Liver (tissue), 9 donors: ENCODE measurements around the gene ADH7. TPM values are rescaled to one million over a fixed set of nuclear protein-coding genes. Genes with fewer than 3 reads are reported as not detected.
A peak's percentile ranks its signal among the peaks of the same experiment; 100 is the strongest.

Source experiments
- DNase-seq: peaks from one replicate; pipeline ENCODE4 v3.0.0-alpha.2; 2017; ENCODE audit warnings: low spot score
- H3K27ac ChIP-seq, 2 donors: one replicate each; pipeline ENCODE4 v1.7.0; 2013; ENCODE audit warnings: inconsistent platforms in 2 of 2, low read length in 2 of 2, control low read depth in 1 of 2, low read depth in 1 of 2, mild to moderate bottlenecking in 1 of 2
- H3K27me3 ChIP-seq, 4 donors: one replicate each; pipeline versions ENCODE4 v1.6.1 to v1.7.0; 2013; ENCODE audit warnings: low read length in 3 of 4, inconsistent platforms in 1 of 4, mild to moderate bottlenecking in 1 of 4, moderate library complexity in 1 of 4; ENCODE audit not compliant: control insufficient read depth in 4 of 4, insufficient read depth in 4 of 4
- H3K36me3 ChIP-seq, 4 donors: one replicate each; pipeline versions ENCODE4 v1.6.1 to v1.7.0; 2013; ENCODE audit warnings: low read length in 3 of 4, mild to moderate bottlenecking in 3 of 4, low read depth in 1 of 4, moderate library complexity in 1 of 4; ENCODE audit not compliant: control insufficient read depth in 4 of 4, insufficient read depth in 3 of 4
- H3K4me1 ChIP-seq, 4 donors: one replicate each; pipeline versions ENCODE4 v1.6.1 to v1.7.0; 2013; ENCODE audit warnings: low read length in 3 of 4, mild to moderate bottlenecking in 3 of 4, moderate library complexity in 1 of 4; ENCODE audit not compliant: control insufficient read depth in 4 of 4, insufficient read depth in 4 of 4
- H3K4me3 ChIP-seq, 3 donors: one replicate each; pipeline versions ENCODE4 v1.6.1 to v1.7.0; 2013; ENCODE audit warnings: low read length in 3 of 3, control low read depth in 1 of 3, low read depth in 1 of 3, mild to moderate bottlenecking in 1 of 3
- H3K9ac ChIP-seq, 2 donors: one replicate each; pipeline ENCODE4 v1.7.0; 2013; ENCODE audit warnings: low read length in 2 of 2, mild to moderate bottlenecking in 2 of 2, moderate library complexity in 2 of 2, control low read depth in 1 of 2, low read depth in 1 of 2
- H3K9me3 ChIP-seq, 4 donors: one replicate each; pipeline versions ENCODE4 v1.6.1 to v1.7.0; 2013; ENCODE audit warnings: low read length in 3 of 4; ENCODE audit not compliant: control insufficient read depth in 4 of 4
- CTCF ChIP-seq: fragments of 150-350 bp; IDR thresholded peaks from 2 replicates; pipeline ENCODE4 v1.5.1; 2017; ENCODE audit warnings: improper control_type of control experiment, low read depth, low read length; ENCODE audit not compliant: missing input control
- EGR1 ChIP-seq, 2 donors: IDR thresholded peaks; 2 replicates each; pipeline ENCODE4 v1.6.1; 2016 to 2018; ENCODE audit warnings: antibody characterized with exemption in 2 of 2, low read depth in 2 of 2
- FOXA1 ChIP-seq: IDR thresholded peaks from 2 replicates; pipeline ENCODE4 v1.6.1; 2016; ENCODE audit warnings: antibody characterized with exemption
- FOXA2 ChIP-seq: IDR thresholded peaks from 2 replicates; pipeline ENCODE4 v1.6.1; 2016; ENCODE audit warnings: antibody characterized with exemption
- HNF4A ChIP-seq, 2 donors: conservative IDR thresholded peaks; 2 replicates each; pipeline ENCODE4 v1.6.1; 2016; ENCODE audit warnings: antibody characterized with exemption in 2 of 2, mild to moderate bottlenecking in 2 of 2
- JUND ChIP-seq, 2 donors: IDR thresholded peaks; 2 replicates each; pipeline ENCODE4 v1.6.1; 2016; ENCODE audit warnings: antibody characterized with exemption in 2 of 2
- MAX ChIP-seq: IDR thresholded peaks from 2 replicates; pipeline ENCODE4 v1.6.1; 2016; ENCODE audit warnings: antibody characterized with exemption
- NR2F2 ChIP-seq: IDR thresholded peaks from 2 replicates; pipeline ENCODE4 v1.6.1; 2016; ENCODE audit warnings: antibody characterized with exemption
- RXRA ChIP-seq, 2 donors: IDR thresholded peaks; 2 replicates each; pipeline ENCODE4 v1.6.1; 2017 to 2018; ENCODE audit warnings: antibody characterized with exemption in 2 of 2, mild to moderate bottlenecking in 1 of 2
- SP1 ChIP-seq: IDR thresholded peaks from 2 replicates; pipeline ENCODE4 v1.6.1; 2018; ENCODE audit warnings: antibody characterized with exemption, mild to moderate bottlenecking
- TAF1 ChIP-seq: conservative IDR thresholded peaks from 2 replicates; pipeline ENCODE4 v1.6.1; 2016; ENCODE audit warnings: antibody characterized with exemption, mild to moderate bottlenecking
- YY1 ChIP-seq: IDR thresholded peaks from 2 replicates; pipeline ENCODE4 v1.6.1; 2016; ENCODE audit warnings: antibody characterized with exemption, mild to moderate bottlenecking
- WGBS: extraction: QIAGEN DNeasy Blood & Tissue Kit; methylation state at CpG from one replicate; pipeline ENCODE4 v1.1.7; 2013; 5-methylcytosine and 5-hydroxymethylcytosine counted together
- polyA plus RNA-seq, 2 donors: library from polyadenylated mRNA; stranded (reverse) in 1 of 2; unstranded in 1 of 2; fragments of 200-250 nt in 1 of 2; fragments of >200 nt in 1 of 2; fragmentation: Nextera tagmentation in 1 of 2; extraction: Ambion mirVana in 1 of 2; gene quantifications; one replicate each; pipeline versions ENCODE4 v1.2.1 to v1.2.3, GENCODE V29; 2013 to 2015
- total RNA-seq, 2 donors: library from RNA; depleted of rRNA; stranded (reverse); fragments of >200 nt; gene quantifications; one replicate each; pipeline ENCODE4 v1.2.3, GENCODE V29; 2014
- TF ChIP-seq, protein P1 (sequence below): IDR thresholded peaks from 2 replicates; pipeline ENCODE4 v1.6.1; 2016; ENCODE audit warnings: antibody characterized with exemption, mild to moderate bottlenecking
- donor health status: healthy.
- donor health status: healthy.
- donor health status: healthy.
- donor health status: healthy.
- donor health status: healthy.

Gene ADH7
- total and polyA plus RNA-seq, 4 donors = under 0.01 TPM; not detected in 3

GRCh38 chr4:99437723-99438404, 2.7 kb upstream of the ADH7 start:
- Histone ChIP-seq H3K4me3 (no peak overlapping the region), H3K27ac (no peak overlapping the region), H3K36me3 (no peaks in the 10 kb centered on the region), H3K27me3 (no peaks in the 10 kb centered on the region), H3K4me1 (peaks cover 0 to 5% (median 0%) of the 10 kb centered on the region in 4 donors), H3K9me3 (no peaks in the 10 kb centered on the region), H3K9ac (no peak overlapping the region)
- no peak for TF ChIP-seq SP1
- 93% methylated on average over 5 of the region's 5 CpGs for WGBS
- no peak for DNase-seq

- Histone ChIP-seq H3K9ac (no peak overlapping the region), H3K27ac (no peak overlapping the region), H3K36me3 (no peaks in the 10 kb centered on the region), H3K9me3 (no peaks in the 10 kb centered on the region), H3K4me1 (peaks cover 0 to 5% (median 0%) of the 10 kb centered on the region in 4 donors), H3K4me3 (no peak overlapping the region), H3K27me3 (no peaks in the 10 kb centered on the region)
- TF ChIP-seq TAF1 = no peak
- TF ChIP-seq FOXA2 = no peak
- peak; percentile 4 to 13 for TF ChIP-seq RXRA (IDR thresholded peaks at IDR 0.05)
- no peak for TF ChIP-seq CTCF
- no peak for TF ChIP-seq NR2F2
- 89% methylated on average over 3 of the region's 3 CpGs for WGBS
- DNase-seq = no peak
Measured at GRCh38 chr4:99436976-99437722, 2.0 kb upstream of the ADH7 start.

DNA sequence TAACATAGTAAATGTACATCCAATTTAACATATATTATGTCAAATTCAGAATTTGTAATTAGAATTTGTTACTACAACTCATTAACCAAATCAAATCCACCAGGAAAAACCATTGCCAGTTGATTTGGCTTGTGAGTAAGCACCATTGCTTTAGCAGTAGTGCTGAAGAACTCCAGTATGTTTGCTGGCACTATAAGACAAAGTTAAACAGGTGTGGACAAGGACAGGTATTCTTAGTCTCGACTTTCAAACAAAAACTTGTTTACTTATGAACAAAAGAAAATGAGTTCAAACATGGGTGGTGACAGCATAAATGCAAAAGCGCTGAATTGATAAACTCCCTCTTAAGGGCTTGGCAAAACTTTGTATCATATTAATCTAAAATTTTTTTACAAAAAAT, 1.3 kb upstream of the ADH7 start:
- no peak overlapping the region for H3K27ac ChIP-seq
- no peak for DNase-seq
- H3K4me1 ChIP-seq = peaks cover 0 to 5% (median 0%) of the 10 kb centered on the region in 4 donors
- H3K4me3 ChIP-seq = no peak overlapping the region
- no peaks in the 10 kb centered on the region for H3K27me3 ChIP-seq
- 54% methylated on average over 2 of the region's 2 CpGs for WGBS
- TF ChIP-seq YY1 (peak; percentile 4), FOXA2 (no peak)
- no peak overlapping the region for H3K9ac ChIP-seq
- no peaks in the 10 kb centered on the region for H3K36me3 ChIP-seq
- H3K9me3 ChIP-seq = no peaks in the 10 kb centered on the region

DNA sequence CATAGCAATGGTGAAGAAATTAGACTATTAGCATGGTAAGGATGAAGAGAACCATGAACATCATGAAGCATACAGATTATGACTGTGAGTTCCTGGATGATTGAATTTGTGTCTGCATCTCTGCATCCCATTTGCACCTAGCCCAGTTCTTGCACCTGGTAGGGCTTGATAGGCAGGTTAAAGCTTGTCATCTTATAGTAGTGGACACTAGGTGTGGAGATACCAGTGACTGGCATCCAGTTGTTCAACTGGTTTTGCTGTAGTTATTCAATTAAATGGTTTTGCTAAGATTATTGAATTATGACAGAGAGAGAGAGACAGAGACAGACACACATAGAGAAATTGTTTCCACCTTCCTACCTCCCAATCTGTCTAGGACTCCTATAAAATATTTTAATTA, 5.0 kb downstream of the ADH7 start:
- peaks cover 0 to 6% (median 0%) of the 10 kb centered on the region in 4 donors for H3K4me1 ChIP-seq
- H3K9me3 ChIP-seq = no peaks in the 10 kb centered on the region
- H3K4me3 ChIP-seq = no peak overlapping the region
- H3K9ac ChIP-seq = no peak overlapping the region
- H3K36me3 ChIP-seq = no peaks in the 10 kb centered on the region
- TF ChIP-seq SP1 (no peak), YY1 (no peak), FOXA2 (no peak), CTCF (no peak), EGR1 (IDR thresholded peaks at IDR 0.05; ENCODE audit: low read depth in 2 of 2) (no peak), JUND (IDR thresholded peaks at IDR 0.05) (no peak), TAF1 (no peak), MAX (no peak), NR2F2 (no peak), FOXA1 (no peak), HNF4A (conservative IDR thresholded peaks at IDR 0.05) (no peak)
- TF ChIP-seq, protein P1, sequence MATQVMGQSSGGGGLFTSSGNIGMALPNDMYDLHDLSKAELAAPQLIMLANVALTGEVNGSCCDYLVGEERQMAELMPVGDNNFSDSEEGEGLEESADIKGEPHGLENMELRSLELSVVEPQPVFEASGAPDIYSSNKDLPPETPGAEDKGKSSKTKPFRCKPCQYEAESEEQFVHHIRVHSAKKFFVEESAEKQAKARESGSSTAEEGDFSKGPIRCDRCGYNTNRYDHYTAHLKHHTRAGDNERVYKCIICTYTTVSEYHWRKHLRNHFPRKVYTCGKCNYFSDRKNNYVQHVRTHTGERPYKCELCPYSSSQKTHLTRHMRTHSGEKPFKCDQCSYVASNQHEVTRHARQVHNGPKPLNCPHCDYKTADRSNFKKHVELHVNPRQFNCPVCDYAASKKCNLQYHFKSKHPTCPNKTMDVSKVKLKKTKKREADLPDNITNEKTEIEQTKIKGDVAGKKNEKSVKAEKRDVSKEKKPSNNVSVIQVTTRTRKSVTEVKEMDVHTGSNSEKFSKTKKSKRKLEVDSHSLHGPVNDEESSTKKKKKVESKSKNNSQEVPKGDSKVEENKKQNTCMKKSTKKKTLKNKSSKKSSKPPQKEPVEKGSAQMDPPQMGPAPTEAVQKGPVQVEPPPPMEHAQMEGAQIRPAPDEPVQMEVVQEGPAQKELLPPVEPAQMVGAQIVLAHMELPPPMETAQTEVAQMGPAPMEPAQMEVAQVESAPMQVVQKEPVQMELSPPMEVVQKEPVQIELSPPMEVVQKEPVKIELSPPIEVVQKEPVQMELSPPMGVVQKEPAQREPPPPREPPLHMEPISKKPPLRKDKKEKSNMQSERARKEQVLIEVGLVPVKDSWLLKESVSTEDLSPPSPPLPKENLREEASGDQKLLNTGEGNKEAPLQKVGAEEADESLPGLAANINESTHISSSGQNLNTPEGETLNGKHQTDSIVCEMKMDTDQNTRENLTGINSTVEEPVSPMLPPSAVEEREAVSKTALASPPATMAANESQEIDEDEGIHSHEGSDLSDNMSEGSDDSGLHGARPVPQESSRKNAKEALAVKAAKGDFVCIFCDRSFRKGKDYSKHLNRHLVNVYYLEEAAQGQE = no peak
- no peak for DNase-seq
- no peak overlapping the region for H3K27ac ChIP-seq
- no peaks in the 10 kb centered on the region for H3K27me3 ChIP-seq
